DOHH2 (cell line): ENCODE results near the gene DUSP10.

ENCODE experiments used
- H3F3A ChIP-seq: fragments of 200-600 bp; sonication (generic), shearing (Covaris generic); 2 replicates; pipeline ENCODE4 v1.6.0; 2016; ENCODE audit warnings: antibody characterized with exemption, mild to moderate bottlenecking; ENCODE audit not compliant: control insufficient read depth, insufficient read depth
- H3K27ac ChIP-seq: fragments of 200-600 bp; sonication (generic); 2 replicates; pipeline ENCODE4 v1.5.1; 2014; ENCODE audit warnings: low read depth, mild to moderate bottlenecking, low read length, moderate library complexity
- H3K27me3 ChIP-seq: fragments of 200-600 bp; sonication (generic); 2 replicates; pipeline ENCODE4 v1.6.1; 2014; ENCODE audit warnings: mild to moderate bottlenecking, low read length, mixed read lengths; ENCODE audit not compliant: control insufficient read depth
- H3K36me3 ChIP-seq: fragments of 200-600 bp; sonication (generic); 2 replicates; pipeline ENCODE4 v1.6.1; 2014; ENCODE audit warnings: mild to moderate bottlenecking, low read length, moderate library complexity, mixed read lengths; ENCODE audit not compliant: control insufficient read depth
- H3K4me1 ChIP-seq: fragments of 200-600 bp; sonication (generic); 2 replicates; pipeline ENCODE4 v1.6.1; 2014; ENCODE audit warnings: mild to moderate bottlenecking, low read length, mixed read lengths; ENCODE audit not compliant: control insufficient read depth
- H3K4me2 ChIP-seq: fragments of 200-600 bp; sonication (generic); 2 replicates; pipeline ENCODE4 v1.6.0; 2014; ENCODE audit warnings: mild to moderate bottlenecking, low read length, moderate library complexity
- H3K4me3 ChIP-seq: fragments of 200-600 bp; sonication (generic); 2 replicates; pipeline ENCODE4 v1.5.1; 2014; ENCODE audit warnings: mild to moderate bottlenecking, low read length, mixed read lengths
- H3K79me2 ChIP-seq: fragments of 200-600 bp; sonication (generic); 2 replicates; pipeline ENCODE4 v1.6.1; 2014; ENCODE audit warnings: mild to moderate bottlenecking, low read length, mixed read lengths; ENCODE audit not compliant: control insufficient read depth
- H3K9me2 ChIP-seq: fragments of 200-600 bp; sonication (generic); replicated peaks from 2 replicates; pipeline ENCODE4 v1.6.1; 2014; ENCODE audit warnings: mild to moderate bottlenecking, low read length, mixed read lengths; ENCODE audit not compliant: control insufficient read depth
- H3K9me3 ChIP-seq: fragments of 200-600 bp; sonication (generic); 2 replicates; pipeline ENCODE4 v1.6.1; 2014; ENCODE audit warnings: antibody characterized with exemption, low read length, mixed read lengths; ENCODE audit not compliant: control insufficient read depth, insufficient read depth
- H4K20me1 ChIP-seq: fragments of 200-600 bp; sonication (generic); 2 replicates; pipeline ENCODE4 v1.6.0; 2014; ENCODE audit warnings: low read depth, mild to moderate bottlenecking, antibody characterized with exemption, low read length, moderate library complexity; ENCODE audit not compliant: control insufficient read depth, insufficient read depth
- CTCF ChIP-seq: fragments of 200-600 bp; sonication (generic); IDR thresholded peaks from one replicate; pipeline ENCODE4 v1.5.1; 2014; ENCODE audit warnings: antibody characterized with exemption, mild to moderate bottlenecking, low read depth, low read length; ENCODE audit not compliant: poor library complexity, severe bottlenecking
- EZH2phosphoT487 ChIP-seq: fragments of 200-600 bp; sonication (generic); IDR thresholded peaks from 2 replicates; pipeline ENCODE4 v1.6.1; 2017; ENCODE audit warnings: borderline replicate concordance, mild to moderate bottlenecking, antibody characterized with exemption, low read length, moderate library complexity, mixed read lengths

DUSP10 gene

GRCh38 chr1:221700948-221701347 lies 40.9 kb downstream of the DUSP10 start:
- Histone ChIP-seq H3K4me2 (no peak overlapping the region), H3K9me2 (no peaks in the 10 kb centered on the region; the same call in 1 of the 2 replicates), H3K9me3 (no peaks in the 10 kb centered on the region), H4K20me1 (no peaks in the 10 kb centered on the region), H3K79me2 (no peaks in the 10 kb centered on the region), H3K27me3 (no peaks in the 10 kb centered on the region), H3K4me3 (no peak overlapping the region), H3K27ac (no peak overlapping the region), H3K36me3 (no peaks in the 10 kb centered on the region), H3F3A (no peaks in the 10 kb centered on the region), H3K4me1 (no peaks in the 10 kb centered on the region)
- TF ChIP-seq EZH2phosphoT487 (no peak), CTCF (no peak)

- no peak for TF ChIP-seq CTCF
- TF ChIP-seq EZH2phosphoT487 = no peak
- H3F3A ChIP-seq = no peaks in the 10 kb centered on the region
- H3K9me3 ChIP-seq = no peaks in the 10 kb centered on the region
- no peaks in the 10 kb centered on the region for H3K36me3 ChIP-seq
- H3K27ac ChIP-seq = no peak overlapping the region
- H3K27me3 ChIP-seq = no peaks in the 10 kb centered on the region
- no peaks in the 10 kb centered on the region for H4K20me1 ChIP-seq
- H3K9me2 ChIP-seq = no peaks in the 10 kb centered on the region; the same call in 1 of the 2 replicates
- H3K4me1 ChIP-seq = no peaks in the 10 kb centered on the region
- H3K4me2 ChIP-seq = no peak overlapping the region
- no peak overlapping the region for H3K4me3 ChIP-seq
- no peaks in the 10 kb centered on the region for H3K79me2 ChIP-seq
These were observed 41.4 kb downstream of the DUSP10 start for GRCh38 chr1:221700536-221700935.

- Histone ChIP-seq H3K27ac (no peak overlapping the region), H3F3A (no peaks in the 10 kb centered on the region), H3K27me3 (no peaks in the 10 kb centered on the region), H3K4me3 (no peak overlapping the region), H3K79me2 (no peaks in the 10 kb centered on the region), H4K20me1 (no peaks in the 10 kb centered on the region), H3K4me2 (no peak overlapping the region), H3K36me3 (no peaks in the 10 kb centered on the region), H3K9me2 (no peaks in the 10 kb centered on the region; the same call in 1 of the 2 replicates), H3K9me3 (no peaks in the 10 kb centered on the region), H3K4me1 (no peaks in the 10 kb centered on the region)
- TF ChIP-seq EZH2phosphoT487 (no peak), CTCF (no peak)
These were observed 41.8 kb downstream of the DUSP10 start for GRCh38 chr1:221699978-221700519.
